MG63 (cell line): ENCODE results near the gene KRT82. TPM values are rescaled to one million over a fixed set of nuclear protein-coding genes. Genes with fewer than 3 reads are reported as not detected.
"Not testable (repeated sequence)": the region's sequence is repeated elsewhere in the genome, so short reads cannot be mapped to it uniquely, and the experiment has no call there.

Experiments
- DNase-seq: peaks from one replicate; pipeline ENCODE4 v3.0.0-alpha.2; 2020
- H3K27me3 ChIP-seq: fragments of 250-450 bp; sonication (Bioruptor Pico); 2 replicates; pipeline ENCODE4 v1.5.1; 2020; ENCODE audit warnings: mild to moderate bottlenecking, moderate library complexity
- H3K36me3 ChIP-seq: fragments of 250-450 bp; sonication (Bioruptor Pico); 2 replicates; pipeline ENCODE4 v1.5.1; 2020; ENCODE audit warnings: mild to moderate bottlenecking, moderate library complexity
- H3K4me3 ChIP-seq: fragments of 250-450 bp; sonication (Bioruptor Pico); 2 replicates; pipeline ENCODE4 v1.5.1; 2020; ENCODE audit warnings: mild to moderate bottlenecking, moderate library complexity
- H3K9me3 ChIP-seq: fragments of 250-450 bp; sonication (Bioruptor Pico); 2 replicates; pipeline ENCODE4 v1.5.1; 2020; ENCODE audit warnings: mild to moderate bottlenecking, moderate library complexity
- total RNA-seq: library from RNA; depleted of rRNA; stranded (reverse); fragments of >200 nt; shearing (Covaris generic); gene quantifications from 2 replicates; pipeline ENCODE4 v1.2.3, GENCODE V29; 2014; ENCODE audit warnings: low replicate concordance

KRT82 gene
- total RNA-seq, 1 experiment from 2014 or later: not detected

GRCh38 chr12:52423035-52423434, 16.9 kb upstream of the KRT82 start:
- no peaks in the 10 kb centered on the region for H3K36me3 ChIP-seq
- no peaks in the 10 kb centered on the region for H3K27me3 ChIP-seq
- H3K9me3 ChIP-seq: no peaks in the 10 kb centered on the region
- no peak for DNase-seq
- H3K4me3 ChIP-seq: no peak overlapping the region

DNA sequence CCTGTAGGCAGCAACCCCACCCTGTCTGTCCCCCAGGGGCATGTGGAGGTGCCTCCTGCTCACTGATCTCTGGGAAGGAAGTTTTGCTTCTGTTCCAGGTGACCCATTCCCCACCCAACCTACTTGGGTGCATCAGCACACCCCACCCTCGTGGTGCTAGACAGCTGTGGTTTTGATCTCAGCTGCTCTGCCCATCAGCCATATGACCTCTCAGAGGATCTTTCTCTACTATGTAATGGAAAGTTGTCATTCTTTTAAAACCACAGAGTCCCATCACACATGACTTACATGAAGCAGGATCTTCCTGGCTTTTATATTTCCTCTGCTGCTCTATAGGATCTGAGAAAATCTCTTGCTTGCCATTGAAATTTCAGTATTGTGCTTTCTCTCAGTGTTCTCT, 13.5 kb upstream of the KRT82 start:
- H3K9me3 ChIP-seq: no peaks in the 10 kb centered on the region
- H3K27me3 ChIP-seq: no peaks in the 10 kb centered on the region
- H3K4me3 ChIP-seq: no peak overlapping the region
- no peak for DNase-seq
- H3K36me3 ChIP-seq: no peaks in the 10 kb centered on the region

- DNase-seq: no peak
- H3K27me3 ChIP-seq: no peaks in the 10 kb centered on the region
- H3K36me3 ChIP-seq: no peaks in the 10 kb centered on the region
- H3K9me3 ChIP-seq: no peaks in the 10 kb centered on the region
- H3K4me3 ChIP-seq: no peak overlapping the region
Observed at GRCh38 chr12:52418576-52419110, 12.5 kb upstream of the KRT82 start.

- no peak for DNase-seq
- Histone ChIP-seq H3K9me3 (no peaks in the 10 kb centered on the region), H3K27me3 (no peaks in the 10 kb centered on the region)
Observed at GRCh38 chr12:52417740-52418139, 11.6 kb upstream of the KRT82 start.

GRCh38 chr12:52416795-52417194, 10.7 kb upstream of the KRT82 start:
- no peaks in the 10 kb centered on the region for H3K36me3 ChIP-seq
- no peak overlapping the region for H3K4me3 ChIP-seq
- H3K27me3 ChIP-seq: no peaks in the 10 kb centered on the region
- no peaks in the 10 kb centered on the region for H3K9me3 ChIP-seq
- no peak for DNase-seq

More at GRCh38 chr12:52417740-52418139, 11.6 kb upstream of the KRT82 start:
- no peak overlapping the region for H3K4me3 ChIP-seq
- no peaks in the 10 kb centered on the region for H3K36me3 ChIP-seq

GRCh38 chr12:52415870-52416750, 10.0 kb upstream of the KRT82 start:
- Histone ChIP-seq H3K9me3 (no peaks in the 10 kb centered on the region), H3K4me3 (no peak overlapping the region), H3K27me3 (no peaks in the 10 kb centered on the region), H3K36me3 (no peaks in the 10 kb centered on the region)
- no peak for DNase-seq

- no peak overlapping the region for H3K4me3 ChIP-seq
- no peaks in the 10 kb centered on the region for H3K36me3 ChIP-seq
- H3K27me3 ChIP-seq: no peaks in the 10 kb centered on the region
- DNase-seq: no peak
- no peaks in the 10 kb centered on the region for H3K9me3 ChIP-seq
Observed at GRCh38 chr12:52414936-52415335, 8.8 kb upstream of the KRT82 start.

DNA sequence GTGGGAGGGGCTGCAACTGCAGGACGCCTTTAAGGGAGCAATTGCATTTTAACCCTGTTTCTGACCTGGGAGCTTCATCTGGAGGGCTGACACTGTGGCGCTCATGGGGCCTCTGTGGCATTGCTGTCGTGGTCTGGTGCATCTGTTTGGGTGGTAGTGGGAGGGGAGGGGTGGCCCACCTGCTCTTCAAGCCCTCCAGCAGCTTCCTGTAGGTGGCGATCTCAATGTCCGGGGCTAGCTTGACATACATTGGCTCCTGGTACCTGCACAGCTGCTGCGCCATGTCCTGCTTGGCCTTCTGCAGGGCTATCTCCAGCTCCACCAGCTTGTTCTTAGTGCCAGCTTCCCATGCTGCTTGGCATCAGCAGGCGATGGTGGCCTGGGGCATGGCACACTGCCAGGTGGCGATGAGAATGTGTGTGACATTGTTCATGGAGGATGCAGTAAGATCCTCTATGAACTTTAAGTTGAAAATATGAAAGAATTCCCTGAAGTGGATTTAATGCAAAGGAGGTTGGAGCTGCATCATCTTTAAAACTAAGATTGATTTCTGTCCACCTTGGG, 7.7 kb upstream of the KRT82 start:
- no peak overlapping the region for H3K4me3 ChIP-seq
- no peaks in the 10 kb centered on the region for H3K9me3 ChIP-seq
- H3K27me3 ChIP-seq: no peaks in the 10 kb centered on the region
- H3K36me3 ChIP-seq: no peaks in the 10 kb centered on the region
- DNase-seq: no peak

DNA sequence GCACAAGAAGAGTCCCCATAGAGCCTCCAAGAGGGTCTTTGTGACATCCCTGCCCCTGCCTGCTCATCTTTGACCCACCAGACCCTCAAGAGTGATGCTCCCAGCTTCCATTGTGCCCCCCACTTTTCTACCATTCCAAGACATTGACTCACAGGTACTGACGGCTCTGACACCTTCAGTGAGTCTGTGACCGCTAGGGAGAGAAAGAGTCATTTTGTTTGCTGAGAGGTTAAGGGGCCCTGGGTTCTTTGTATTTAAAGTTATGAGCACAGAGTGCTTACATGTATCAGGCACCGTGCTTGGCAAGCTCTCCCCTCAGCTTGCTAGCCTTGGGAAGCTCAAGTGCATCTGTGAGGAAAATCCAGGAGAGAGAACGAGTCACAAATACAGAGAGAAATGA, 7.1 kb upstream of the KRT82 start:
- DNase-seq: no peak
- H3K4me3 ChIP-seq: no peak overlapping the region
- no peaks in the 10 kb centered on the region for H3K27me3 ChIP-seq
- no peaks in the 10 kb centered on the region for H3K9me3 ChIP-seq
- no peaks in the 10 kb centered on the region for H3K36me3 ChIP-seq

DNA sequence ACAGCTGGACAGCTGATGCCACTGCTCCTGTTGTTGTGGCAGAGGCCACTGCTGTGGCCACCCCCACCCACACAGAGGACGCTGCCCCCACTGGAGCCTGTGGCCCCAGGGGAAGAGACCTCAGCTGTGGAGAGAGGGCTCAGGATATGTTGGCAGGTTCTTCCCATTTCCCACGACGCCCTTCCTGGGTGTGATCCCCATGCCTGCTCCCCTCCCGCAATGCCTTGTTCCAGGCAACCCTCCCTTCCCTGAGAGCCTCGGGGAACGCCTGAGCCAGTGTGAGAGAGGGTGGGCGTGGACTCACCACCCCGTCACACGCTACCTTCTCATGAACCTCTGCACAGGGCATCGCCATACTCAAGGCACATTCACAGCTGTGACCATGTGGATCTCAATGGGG, 5.7 kb upstream of the KRT82 start:
- no peaks in the 10 kb centered on the region for H3K9me3 ChIP-seq
- no peaks in the 10 kb centered on the region for H3K27me3 ChIP-seq
- H3K36me3 ChIP-seq: no peaks in the 10 kb centered on the region
- no peak for DNase-seq
- no peak overlapping the region for H3K4me3 ChIP-seq

- not testable (repeated sequence) for H3K9me3 ChIP-seq, H3K4me3 ChIP-seq, DNase-seq, H3K36me3 ChIP-seq, H3K27me3 ChIP-seq
Observed at GRCh38 chr12:52410589-52411248, 4.6 kb upstream of the KRT82 start.

DNA sequence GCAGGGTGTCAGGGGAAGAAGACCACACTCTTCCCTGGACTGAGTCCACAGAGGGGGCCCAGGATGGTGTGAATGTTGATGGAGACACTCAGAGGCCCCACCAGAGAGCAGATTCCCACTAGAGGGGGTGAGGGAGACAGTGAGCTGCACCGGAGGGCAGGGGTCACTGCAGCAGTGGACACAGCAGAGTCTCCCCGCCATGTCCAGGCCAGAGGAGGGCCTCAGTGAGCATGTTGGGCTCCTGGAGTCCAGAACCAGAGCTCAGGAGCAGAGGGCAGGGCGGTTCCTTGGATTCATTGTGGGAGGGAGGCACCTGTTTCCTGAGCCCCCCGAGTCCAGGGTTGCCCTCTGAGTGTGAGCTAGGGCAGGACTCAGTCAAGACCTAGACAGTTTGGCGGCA, 1.8 kb upstream of the KRT82 start:
- no peaks in the 10 kb centered on the region for H3K9me3 ChIP-seq
- no peak overlapping the region for H3K4me3 ChIP-seq
- H3K27me3 ChIP-seq: no peaks in the 10 kb centered on the region
- no peaks in the 10 kb centered on the region for H3K36me3 ChIP-seq
- DNase-seq: no peak

GRCh38 chr12:52404951-52405350, 1.2 kb downstream of the KRT82 start:
- H3K36me3 ChIP-seq: no peaks in the 10 kb centered on the region
- H3K9me3 ChIP-seq: no peaks in the 10 kb centered on the region
- H3K4me3 ChIP-seq: no peak overlapping the region
- DNase-seq: no peak
- no peaks in the 10 kb centered on the region for H3K27me3 ChIP-seq

DNA sequence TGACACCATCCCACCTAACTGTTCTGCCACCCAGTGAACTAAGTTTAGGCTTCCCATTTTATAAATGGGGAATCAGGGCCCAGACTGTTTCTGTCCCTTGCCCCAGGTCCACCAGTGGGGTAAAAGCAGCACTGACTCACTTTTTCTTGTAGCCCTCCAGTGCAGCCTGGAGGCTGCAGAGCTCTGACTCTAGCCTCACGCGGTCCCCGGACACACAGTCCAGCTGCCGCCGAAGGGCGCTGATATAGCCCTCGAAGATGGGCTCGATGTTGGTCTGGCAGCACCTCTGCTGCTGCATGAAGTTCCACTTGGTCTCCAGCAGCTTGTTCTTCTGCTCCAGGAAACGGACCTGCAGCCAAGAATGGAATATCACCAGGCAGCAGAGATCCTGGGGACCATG, 2.6 kb downstream of the KRT82 start:
- DNase-seq: no peak
- no peaks in the 10 kb centered on the region for H3K27me3 ChIP-seq
- no peaks in the 10 kb centered on the region for H3K9me3 ChIP-seq
- H3K36me3 ChIP-seq: no peaks in the 10 kb centered on the region
- H3K4me3 ChIP-seq: no peak overlapping the region

DNA sequence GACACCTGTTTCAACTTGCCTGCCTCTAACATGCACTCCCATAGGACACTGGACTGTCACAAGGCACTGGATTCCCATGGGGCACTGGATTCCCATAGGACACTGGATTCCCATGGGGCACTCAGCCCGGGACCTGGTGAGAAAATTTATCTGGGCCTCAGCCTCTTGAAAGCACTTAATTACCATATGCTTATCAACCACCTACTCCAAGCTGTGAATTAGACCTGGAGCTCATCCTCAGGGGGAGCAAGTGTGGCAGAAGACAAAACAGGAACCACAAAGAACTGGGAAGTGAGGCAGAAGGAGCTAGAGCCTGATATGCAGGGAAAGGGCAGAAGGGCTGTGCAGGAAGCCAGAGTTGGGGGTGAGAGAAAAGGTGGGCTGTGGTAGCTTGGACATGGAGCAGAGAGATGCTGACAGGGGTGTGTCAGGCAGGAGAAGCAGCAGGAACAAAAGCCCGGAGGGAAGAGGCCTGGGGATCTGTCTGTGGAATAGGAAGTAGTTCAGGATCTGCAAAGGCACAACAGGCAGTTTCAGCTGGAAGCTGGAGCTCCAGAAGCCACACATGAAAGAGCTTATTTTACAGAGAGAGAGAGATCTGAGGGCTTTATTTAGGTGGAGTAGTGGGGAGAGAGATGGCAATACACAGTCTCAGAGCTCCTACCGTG, 3.1 kb downstream of the KRT82 start:
- DNase-seq: no peak
- no peaks in the 10 kb centered on the region for H3K36me3 ChIP-seq
- H3K4me3 ChIP-seq: no peak overlapping the region

DNA sequence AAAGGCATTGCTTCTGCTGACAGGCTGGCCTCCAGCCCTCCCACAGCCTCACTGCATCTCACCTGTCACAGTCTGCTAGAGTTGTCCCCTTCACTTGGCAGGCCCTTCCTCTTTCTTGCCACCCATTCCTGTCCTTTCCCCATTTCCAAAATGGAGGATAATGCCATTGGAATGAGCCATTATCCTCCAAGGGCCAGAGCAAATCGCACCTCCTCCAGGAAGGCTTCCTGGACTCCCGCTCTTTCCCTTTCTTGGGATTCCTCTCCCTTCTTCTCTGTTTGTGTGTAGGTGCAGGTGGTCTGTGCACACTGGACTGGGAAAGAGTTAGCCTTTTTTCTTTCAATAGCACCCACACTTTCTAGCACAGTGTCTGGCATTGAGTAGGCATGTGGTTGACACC, 3.8 kb downstream of the KRT82 start:
- Histone ChIP-seq H3K27me3 (no peaks in the 10 kb centered on the region), H3K36me3 (no peaks in the 10 kb centered on the region), H3K9me3 (no peaks in the 10 kb centered on the region), H3K4me3 (no peak overlapping the region)
- no peak for DNase-seq

More for the DNA sequence above, 3.1 kb downstream of the KRT82 start:
- no peaks in the 10 kb centered on the region for H3K9me3 ChIP-seq
- H3K27me3 ChIP-seq: no peaks in the 10 kb centered on the region

DNA sequence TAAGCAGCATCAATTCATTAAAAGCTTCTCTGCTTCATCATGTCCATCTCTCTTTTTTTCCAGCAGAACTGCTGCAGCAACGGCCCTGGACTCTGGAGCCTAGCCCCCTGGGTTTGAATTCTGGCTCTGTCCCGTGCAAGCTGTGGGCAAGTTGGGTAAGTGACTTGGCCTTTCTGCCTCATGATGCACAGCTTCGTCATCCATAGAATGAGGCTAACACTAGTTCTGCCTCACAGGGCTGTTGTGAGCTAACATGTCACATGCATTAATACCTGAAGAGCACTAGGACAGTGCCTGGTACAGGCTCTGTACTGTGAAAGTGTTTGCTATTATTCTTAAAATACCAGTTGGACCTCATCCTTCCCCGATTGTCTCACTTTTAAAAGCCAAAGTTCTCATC, 4.2 kb downstream of the KRT82 start:
- H3K9me3 ChIP-seq: no peaks in the 10 kb centered on the region
- H3K36me3 ChIP-seq: no peaks in the 10 kb centered on the region
- H3K4me3 ChIP-seq: no peak overlapping the region
- DNase-seq: no peak
- H3K27me3 ChIP-seq: no peaks in the 10 kb centered on the region
